NCI-H226 (cell line): Measurements from ENCODE around the gene VDR.
"Not testable (repeated sequence)": the region's sequence is repeated elsewhere in the genome, so short reads cannot be mapped to it uniquely, and the experiment has no call there.

Experiments
- DNase-seq: peaks from one replicate; pipeline ENCODE4 v3.0.0-alpha.2; 2015

VDR gene

DNA sequence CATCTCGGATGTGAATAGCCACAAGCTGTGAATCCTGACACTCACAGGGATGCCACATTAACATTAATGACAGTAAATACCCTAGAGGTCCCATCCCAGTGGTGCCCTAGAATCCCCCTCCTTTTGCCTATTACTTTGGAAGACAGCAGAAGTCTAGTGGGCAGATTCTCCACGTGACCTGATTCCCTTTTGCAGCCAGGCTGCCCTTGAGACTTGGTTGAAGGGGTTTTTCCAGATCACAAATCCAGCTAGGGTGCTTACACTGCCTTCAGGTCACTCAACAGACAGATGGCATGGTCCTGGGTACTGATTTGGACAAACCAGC, 93.8 kb downstream of the VDR start:
- DNase-seq = no peak

DNA sequence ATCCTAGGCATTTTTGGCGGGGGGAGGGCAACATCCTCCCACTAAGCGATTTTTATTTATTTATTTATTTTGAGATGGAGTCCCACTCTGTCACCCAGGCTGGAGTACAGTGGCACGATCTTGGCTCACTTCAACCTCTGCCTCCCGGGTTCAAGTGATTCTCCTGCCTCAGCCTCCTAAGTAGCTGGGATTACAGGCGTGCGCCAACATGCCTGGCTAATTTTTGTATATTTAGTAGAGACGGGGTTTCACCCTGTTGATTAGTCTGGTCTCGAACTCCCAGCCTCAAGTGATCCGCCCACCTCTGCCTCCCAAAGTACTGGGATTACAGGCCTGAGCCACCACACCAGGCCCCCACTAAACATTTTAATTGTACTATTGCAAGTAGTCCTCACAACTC, 95.3 kb downstream of the VDR start:
- not testable (repeated sequence) for DNase-seq

DNA sequence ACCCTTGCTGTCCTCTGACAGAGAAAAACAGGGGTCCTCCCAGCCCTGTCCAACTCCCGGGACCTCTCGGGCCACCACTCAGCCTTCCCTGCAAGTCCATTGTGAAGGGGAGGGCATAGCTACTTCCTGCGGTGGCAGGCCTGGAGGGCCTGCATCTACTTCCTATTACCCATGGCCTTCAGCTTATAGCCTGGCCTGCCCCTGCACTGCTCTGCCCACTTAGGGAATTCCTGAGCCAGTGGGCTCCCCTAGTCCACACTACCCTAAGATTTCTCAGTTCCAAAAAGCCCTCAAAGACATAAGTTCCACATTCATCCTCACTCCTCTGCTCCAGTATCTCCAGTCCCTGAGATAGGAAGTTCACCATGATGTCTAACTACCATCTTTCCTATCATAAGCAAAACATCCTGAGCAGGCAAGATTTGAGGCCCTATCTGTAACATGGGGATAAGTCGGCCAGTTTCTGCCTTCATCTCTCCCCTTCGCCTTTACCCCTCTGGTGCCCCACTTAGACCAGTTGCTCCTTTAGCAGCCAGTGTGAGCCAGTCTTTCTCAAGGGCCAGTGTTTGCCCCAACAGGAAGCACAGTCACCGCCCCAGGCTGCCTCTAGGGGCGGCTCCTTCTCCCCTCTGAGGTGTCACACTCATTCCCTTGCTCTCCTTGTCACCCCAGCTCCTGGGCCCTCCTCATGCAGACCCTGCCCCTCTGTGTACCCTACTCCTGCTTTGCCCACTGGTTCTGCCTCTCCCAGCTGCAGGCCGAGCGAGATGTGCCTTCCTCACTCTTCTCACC, 96.0 kb downstream of the VDR start:
- DNase-seq = no peak

DNA sequence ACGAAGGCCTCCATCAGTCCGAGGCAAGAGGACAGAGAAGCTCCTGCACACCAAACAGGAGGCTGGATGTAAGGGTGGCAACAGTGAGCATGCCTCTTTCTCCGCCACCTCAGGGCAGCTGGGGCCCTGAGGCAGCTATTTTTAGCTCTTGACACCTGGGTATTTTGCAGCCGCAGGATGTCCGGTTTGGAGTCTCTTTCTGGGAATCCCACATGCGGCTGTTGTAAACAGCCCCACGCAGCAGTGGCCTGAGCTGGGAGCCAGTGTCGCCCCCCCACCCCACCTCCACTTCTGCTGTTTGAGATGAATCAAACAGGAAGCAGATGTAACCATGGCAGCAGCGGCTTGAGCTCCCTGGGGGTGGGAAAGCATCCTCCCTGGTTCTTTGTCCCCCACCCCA, 96.7 kb downstream of the VDR start:
- DNase-seq = no peak

DNA sequence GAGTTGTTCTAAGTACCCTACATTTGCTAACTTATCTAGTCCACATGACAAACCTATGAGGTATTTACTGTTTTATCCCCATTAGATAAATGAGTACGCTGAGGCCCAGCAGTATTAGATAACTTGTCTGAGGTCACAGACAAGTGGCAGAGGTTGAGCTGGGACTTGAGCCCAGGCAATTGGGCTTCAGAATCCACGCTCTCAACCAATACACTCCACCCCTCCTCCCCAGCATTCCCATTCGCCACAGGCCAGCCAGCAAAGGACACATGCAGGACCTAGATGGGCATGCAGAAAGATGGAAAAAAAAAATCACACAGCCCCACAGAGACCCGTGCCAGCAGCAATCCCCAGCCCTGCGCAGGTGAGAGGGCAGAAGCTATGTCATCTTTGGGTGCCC, 97.5 kb downstream of the VDR start:
- DNase-seq = peak; percentile 45

DNA sequence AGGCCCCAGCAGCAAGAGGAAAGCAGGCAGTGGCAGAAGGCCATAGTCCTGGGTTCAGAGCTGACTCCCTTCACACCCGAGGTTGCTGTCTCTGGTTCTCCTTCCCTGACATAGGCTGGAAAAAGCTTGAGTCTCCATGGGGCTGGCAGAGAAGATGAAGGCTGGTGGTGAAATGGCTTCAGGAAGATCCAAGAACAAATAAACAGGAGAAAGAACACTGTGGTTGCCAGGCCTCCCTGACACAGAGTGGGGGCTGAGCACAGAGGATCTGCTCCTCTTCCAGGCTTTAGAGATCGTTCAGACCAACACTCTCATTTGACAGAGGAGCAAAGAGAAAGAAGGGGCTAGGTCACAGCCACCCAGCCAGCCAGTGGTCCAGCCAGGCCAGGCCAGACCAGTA, 99.4 kb downstream of the VDR start:
- no peak for DNase-seq

DNA sequence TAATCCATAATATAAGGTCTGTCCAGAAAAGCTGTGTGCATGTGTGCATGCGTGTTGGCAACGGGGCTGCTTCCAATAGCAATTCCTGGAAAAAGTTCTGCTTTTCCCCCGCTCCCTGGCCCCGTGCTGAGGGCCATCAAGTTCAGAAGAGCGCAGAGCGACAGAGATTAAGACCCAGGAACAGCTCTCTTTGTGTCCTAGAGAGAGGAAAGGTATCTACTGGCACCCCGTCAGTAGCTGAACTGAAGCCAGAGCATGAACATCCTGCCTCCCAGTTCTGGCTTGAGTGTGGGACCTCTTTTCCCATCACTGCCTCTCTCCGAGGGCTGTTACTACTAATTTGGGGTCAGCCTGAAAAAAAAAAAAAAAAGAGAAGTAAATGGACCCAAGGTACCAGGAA, 100.6 kb downstream of the VDR start:
- DNase-seq = no peak

DNA sequence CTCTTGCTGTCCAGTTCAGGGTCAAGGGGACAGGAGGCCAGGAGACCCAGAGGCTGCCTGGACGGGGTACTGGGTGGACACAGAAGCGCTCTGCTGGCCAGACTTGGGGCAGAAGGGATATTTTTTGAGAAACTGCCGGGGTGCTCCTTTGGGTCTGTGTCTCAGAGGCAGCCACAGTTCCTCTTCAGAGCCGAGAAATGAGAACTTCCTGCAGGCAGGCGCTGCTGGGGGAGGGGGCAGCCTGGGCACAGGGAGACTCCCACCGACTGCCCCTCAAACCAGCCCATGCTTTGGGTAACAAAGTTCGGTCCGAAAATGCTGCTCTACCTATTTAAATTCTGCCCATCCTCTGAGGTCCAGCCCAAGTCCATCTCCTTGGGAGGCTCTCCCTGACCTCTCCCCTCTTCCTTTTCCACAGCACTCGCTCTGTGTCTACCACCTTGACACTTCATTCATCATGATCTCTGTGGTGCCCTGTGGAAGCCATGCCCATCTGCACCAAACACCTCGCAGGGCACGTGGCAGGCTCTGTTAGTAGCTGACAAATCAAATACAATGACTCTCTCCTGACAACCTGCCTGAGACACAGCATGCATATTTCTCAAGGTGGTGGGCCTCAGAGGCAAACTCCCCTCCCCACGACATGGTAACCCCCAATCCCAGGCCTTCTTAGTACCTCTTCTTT, 101.5 kb downstream of the VDR start:
- DNase-seq = no peak

DNA sequence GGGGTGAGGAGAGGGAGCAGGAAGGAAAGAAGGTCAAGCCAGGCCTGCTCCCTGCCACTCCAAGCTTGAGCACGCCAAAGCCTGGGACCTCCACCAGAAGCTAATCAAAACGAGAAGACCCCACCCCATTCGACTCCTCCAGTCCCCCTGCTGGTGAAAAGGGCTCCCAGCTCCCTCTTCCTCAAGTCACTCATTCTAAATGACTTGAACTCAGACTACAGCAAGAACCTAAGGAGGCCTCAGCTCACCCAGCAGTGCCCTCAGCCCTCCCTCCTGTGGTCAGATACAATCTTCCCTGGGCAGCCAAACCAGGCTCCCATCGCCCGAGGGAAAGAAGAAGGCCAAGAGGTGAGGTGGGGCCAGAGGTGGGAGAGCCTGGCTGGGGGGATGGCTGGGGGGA, 102.5 kb downstream of the VDR start:
- DNase-seq = no peak

DNA sequence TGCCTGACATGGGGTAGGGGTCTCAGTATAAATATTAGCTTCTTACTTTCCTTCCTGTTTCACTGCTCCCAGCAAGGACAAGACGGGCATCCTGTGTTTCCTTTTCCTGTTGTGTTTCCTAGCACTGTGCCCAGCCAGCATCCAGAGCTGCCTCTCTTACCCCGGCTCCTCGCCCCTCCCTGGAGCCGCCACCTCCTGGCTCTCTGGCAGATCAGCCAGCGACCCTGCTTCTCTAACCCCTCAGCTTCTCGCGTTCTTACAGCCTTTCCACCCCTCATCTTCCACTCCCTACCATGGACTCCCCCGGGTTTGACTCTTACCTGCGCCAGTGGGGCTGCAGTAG, 102.9 kb downstream of the VDR start:
- DNase-seq = no peak

DNA sequence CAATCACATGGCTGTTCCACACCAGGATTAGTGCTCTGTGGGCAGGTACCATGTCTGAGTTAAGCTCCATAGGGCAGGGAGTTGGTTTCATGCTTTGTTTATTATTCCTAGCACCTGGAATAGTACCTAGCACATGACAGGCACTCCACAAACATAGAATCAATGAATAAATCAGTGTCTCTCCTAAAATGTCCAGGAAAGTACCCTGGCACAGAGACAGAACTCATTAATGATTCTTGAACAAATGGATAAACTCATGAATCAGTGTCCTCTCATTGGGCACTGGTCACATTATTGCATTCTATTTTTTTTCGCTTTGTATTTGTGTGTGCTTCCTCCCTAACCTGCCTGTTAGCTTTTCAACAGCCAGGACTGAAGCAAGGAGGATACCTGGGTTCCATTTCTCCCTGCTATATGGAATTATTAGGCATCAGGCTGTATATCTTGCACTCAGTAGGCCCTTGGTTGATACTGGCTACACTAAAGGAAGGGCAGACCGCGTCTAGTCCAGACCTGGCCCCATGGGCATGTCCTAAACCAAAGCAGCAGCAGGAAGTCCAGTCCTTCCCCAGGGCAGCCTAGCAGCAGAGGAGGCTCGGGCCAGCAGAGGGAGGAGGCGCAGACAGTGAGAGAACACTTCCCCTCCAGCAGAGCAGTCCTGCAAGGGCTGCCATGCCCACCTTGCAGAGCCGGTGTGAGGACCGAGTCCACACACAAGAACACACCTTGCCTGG, 103.5 kb downstream of the VDR start:
- no peak for DNase-seq

DNA sequence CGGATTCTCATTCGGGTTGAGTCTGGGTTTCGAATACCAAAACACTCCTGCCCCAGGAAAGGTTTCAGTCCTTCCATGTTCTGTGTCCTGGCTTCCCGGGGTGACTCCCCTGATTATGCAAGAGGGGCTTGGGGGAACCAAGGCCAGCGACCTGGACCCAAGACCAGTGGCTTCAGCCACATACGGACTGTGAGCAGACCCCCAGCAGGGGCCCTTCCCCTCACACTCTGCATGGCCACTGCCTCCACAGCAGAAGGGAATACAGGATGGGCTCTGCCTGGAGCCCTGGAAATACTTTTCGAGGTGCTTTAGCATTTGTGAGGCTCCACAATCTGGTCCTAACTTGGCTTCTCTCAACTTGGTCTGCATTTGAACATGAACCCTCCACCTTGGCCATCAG, 104.2 kb downstream of the VDR start:
- DNase-seq = no peak

DNA sequence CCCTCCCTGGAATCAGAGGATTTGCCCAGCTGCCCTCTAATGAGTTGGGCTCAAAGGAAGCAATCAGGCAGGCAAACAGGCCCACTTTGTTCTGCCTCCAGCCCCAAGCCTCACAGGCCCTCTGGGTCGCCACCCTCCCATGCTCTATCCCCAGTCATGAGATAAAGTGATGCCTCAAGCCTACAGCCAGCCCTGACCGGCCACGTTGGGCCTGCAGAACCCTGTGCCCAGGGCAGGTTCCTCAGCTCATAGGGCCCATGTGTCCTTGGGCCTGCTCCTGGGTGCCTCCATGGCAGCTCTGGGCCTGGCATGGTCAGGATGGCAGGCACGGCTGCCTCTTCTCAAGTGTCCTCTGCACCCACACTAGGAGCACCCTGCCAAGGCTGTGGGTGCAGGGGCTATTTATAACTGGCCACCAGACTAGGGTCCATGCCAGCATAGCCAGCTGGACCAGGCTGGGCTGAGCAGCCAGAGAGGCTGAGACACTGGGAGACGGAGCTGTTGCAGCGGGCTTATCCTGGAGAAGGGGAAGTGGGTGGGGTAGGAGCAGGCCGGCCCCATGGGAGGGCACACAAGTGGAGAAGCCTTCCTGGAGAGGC, 105.3 kb downstream of the VDR start:
- no peak for DNase-seq

DNA sequence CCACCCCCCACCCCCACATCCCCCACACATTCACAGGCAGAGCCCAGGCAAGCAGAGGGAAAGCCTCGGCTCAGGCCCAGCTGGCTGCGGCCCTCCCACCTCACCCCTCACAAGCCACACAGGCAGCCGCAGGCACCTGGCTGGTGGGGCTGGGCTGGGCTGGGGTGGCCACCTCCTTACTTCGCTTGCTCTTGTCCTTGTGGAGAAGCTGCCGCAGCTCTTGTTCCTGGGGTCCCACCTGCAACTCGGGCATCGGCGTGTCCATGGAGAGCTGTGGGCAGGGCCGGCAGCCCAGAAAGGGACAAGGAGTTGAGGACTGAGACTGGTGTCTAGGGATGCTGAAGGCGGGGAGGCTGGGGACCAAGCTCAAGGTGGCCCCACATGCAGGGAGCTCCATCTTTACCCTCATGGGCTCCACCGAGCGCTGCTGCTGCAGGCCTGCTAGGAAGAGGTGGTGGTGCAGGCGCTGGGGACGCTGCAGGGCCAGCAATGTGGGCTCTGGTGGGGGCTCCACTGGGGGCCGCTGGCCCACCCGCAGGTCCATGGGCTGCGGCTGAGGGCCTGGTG, 106.3 kb downstream of the VDR start:
- DNase-seq = no peak

DNA sequence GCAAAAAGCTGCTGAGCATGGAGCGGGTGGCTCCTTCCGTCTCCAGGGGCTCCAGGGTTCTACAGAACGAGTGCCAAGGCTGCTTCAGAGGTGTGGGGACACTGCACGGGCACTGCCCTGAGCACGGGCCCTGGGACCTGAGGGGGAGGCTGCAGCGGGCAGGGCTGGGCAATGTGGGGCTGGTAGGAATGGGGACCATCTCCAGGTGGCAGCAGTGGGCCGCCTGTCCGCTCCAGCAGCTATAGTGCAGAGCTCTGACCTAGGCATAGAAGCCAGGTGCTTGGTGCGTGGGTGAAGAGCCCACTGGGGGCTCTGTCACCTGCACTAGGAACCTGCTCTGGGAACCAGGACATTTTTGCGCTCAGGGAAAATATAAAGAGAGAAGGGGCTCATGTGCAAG, 107.4 kb downstream of the VDR start:
- no peak for DNase-seq

DNA sequence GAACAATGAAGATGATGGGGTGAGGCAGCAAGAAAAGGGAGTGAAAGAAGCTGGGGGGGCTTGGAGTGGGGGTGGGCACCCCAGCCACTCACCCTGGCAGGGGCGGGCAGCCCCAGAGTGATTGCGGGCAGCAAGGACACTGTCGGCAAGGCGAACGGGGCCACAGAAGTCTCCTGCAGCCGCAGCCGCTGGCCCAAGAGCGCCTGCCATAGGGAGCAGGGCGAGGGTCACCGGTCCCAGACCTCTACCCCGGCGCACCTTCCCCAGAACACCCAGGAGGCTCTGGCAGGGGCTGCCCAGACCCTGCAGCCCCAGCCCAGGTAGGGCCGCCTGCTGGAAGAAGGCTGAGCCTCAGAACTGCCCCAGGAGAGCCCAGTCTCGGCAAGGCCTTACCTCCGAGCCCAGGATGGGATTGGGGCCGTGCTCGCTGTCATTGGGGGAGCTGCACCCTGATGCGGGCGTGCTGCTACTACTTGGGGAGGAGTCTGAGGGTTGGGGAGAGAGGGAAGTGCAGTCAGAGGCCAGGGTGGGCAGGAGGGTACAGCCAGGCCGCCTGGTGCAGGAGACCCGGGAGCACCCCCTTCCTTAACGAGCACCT, 108.9 kb downstream of the VDR start:
- DNase-seq = no peak

DNA sequence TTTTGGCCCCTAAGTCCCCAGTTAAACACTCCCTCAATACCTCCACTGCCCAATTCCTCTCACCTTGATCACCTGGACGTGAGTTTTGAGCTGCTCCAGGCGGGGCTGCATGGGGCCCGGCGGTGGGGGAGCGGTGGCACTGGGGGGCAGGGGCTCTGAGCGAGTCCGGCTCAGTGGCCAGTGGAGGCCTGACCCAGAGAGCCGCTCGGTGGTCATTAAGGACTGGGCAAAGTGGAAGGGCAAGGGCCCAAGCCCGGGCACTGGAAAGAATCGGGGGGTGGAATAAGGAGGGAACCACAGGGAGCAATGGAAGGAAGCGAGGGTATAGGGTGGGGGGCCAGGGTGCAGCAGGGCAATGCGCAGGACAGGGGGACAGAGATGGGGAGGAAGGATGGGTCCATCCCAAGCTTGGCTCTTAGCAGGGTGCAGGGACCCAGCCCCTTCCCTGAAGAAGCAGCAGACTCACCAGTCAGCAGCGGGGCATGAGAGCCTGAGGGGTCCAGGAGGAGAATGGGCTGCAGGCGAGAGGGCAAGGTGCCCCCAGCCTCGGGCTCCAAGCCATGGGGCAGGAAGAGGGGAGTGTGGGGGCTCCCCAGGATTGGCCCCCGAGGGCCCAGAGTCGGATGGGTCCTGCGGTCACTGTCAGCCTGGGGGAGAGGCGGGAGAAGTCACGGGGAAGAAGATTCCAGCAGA, 109.5 kb downstream of the VDR start:
- no peak for DNase-seq

DNA sequence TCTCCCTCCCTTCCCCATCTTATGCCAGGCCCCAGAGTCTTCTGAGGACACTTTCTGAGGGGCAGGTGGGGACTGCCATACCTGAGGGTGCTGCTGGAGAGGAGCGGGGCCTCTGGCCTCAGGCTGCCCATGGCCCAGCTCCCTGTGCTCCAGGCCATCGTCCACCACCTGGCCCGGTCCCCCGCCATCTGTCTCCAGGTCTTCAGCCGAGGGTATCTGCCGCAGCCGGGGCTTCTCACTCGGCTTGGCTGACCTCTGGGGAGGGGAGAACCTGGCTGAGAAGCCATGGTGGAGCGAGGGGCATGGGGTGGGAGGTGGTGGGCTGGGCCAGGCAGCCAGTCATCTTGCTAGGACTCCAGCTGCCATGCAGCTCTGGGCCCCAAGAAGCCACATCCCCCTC, 110.1 kb downstream of the VDR start:
- no peak for DNase-seq

DNA sequence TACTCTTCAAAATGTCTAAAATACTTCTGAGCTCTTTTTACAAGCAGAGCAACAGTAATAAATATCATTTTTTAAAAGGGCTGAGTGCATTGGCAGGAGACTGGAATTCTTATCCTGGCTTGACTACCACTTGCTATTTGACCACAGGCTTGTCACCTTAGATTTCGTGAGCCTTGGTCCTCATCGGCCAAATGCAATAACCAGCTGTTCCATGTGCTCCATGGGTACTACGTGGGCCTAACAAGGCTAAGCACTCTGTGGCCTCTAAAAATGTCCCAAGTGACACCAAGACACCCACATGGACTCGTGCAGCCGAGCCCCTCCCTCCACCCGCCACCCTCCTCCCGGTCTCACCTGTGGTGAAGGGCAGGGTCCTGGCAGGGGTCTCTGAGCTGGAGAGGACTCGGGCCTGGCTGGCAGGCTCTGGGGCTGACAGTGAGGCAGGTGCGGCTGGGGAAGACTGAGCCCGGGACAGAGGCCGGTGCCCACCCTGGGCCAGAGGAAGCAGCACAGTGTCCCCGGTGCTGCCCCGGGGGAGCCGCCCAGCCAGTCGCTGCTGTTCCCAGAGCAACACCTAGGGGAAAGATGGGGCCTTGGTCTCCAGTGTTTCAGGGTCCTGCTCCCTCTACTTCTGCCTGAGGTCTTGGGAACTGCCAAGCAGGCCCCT, 111.6 kb downstream of the VDR start:
- no peak for DNase-seq

DNA sequence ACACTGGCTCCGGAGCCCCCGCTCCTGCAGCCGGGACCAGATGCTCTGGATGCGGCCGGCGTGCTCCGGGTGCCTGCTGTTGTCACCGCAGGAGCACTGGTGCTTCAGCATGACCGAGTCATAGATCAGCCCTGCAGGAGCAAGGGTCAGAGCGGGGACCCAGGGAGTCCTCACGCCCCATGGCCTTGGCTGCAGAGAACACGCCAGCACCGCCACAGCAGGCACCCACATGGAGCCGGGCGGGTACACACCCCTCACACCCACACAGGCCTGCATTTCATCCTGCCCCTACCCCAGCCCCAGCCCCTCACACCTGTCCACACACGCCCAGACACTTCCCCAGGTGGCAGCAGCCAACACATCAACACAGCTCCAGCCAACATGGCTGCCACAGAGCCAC, 112.9 kb downstream of the VDR start:
- DNase-seq = no peak
